Testis (tissue), 2 donors: ENCODE data around the gene GPR153.

ENCODE experiments used
- POLR2A ChIP-seq: fragments of 450-650 bp; IDR thresholded peaks from one replicate; pipeline ENCODE4 v1.6.1; 2017; ENCODE audit warnings: antibody characterized with exemption, mild to moderate bottlenecking, moderate library complexity
- TF ChIP-seq, protein P1 (sequence below), 3 experiments: fragments of 450-650 bp in 2 of 3; fragments of 200-600 bp in 1 of 3; sonication (generic) in 1 of 3; IDR thresholded peaks; one replicate each; pipeline ENCODE4 v1.5.1; 2016 to 2019; ENCODE audit warnings: antibody characterized with exemption in 3 of 3, mild to moderate bottlenecking in 2 of 3, moderate library complexity in 1 of 3

GRCh38 chr1:6212193-6212959 is 48.5 kb downstream of the GPR153 start:
- TF ChIP-seq, protein P1, sequence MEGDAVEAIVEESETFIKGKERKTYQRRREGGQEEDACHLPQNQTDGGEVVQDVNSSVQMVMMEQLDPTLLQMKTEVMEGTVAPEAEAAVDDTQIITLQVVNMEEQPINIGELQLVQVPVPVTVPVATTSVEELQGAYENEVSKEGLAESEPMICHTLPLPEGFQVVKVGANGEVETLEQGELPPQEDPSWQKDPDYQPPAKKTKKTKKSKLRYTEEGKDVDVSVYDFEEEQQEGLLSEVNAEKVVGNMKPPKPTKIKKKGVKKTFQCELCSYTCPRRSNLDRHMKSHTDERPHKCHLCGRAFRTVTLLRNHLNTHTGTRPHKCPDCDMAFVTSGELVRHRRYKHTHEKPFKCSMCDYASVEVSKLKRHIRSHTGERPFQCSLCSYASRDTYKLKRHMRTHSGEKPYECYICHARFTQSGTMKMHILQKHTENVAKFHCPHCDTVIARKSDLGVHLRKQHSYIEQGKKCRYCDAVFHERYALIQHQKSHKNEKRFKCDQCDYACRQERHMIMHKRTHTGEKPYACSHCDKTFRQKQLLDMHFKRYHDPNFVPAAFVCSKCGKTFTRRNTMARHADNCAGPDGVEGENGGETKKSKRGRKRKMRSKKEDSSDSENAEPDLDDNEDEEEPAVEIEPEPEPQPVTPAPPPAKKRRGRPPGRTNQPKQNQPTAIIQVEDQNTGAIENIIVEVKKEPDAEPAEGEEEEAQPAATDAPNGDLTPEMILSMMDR (IDR thresholded peaks at IDR 0.05): no peak
- TF ChIP-seq POLR2A: no peak
